SK-N-SH (cell line): Measurements from ENCODE around the gene TAGLN2. TPM values are rescaled to one million over a fixed set of nuclear protein-coding genes. Genes with fewer than 3 reads are reported as not detected.

Experiments
- CTCF ChIA-PET: fragments of 300-600, 350-600 bp; formaldehyde crosslinking; extraction: SDS; loops from one replicate; lab custom pipeline; 2021; lab: Yijun Ruan, JAX
- POLR2A ChIA-PET: fragments of 350-600 bp; sonication (Branson Sonifier 250); formaldehyde crosslinking; extraction: SDS; loops from one replicate; lab custom pipeline; 2020; ENCODE audit warnings: antibody characterized with exemption, inconsistent platforms; lab: Yijun Ruan, JAX
- DNase-seq: peaks from one replicate; pipeline ENCODE4 v3.0.0; 2012
- H2AFZ ChIP-seq: fragments of 200-600 bp; sonication (generic); 2 replicates; pipeline ENCODE4 v1.8.1; 2016; ENCODE audit warnings: antibody characterized with exemption, mild to moderate bottlenecking, low read depth
- H3F3A ChIP-seq: fragments of 200-600 bp; sonication (generic); replicated peaks from 2 replicates; pipeline ENCODE3; 2016; ENCODE audit warnings: antibody characterized with exemption, mild to moderate bottlenecking; ENCODE audit not compliant: insufficient read depth
- H3K27ac ChIP-seq, 2 experiments: fragments of 200-500 bp in 1 of 2; fragments of 200-600 bp in 1 of 2; sonication (Bioruptor generic) in 1 of 2; sonication (generic), shearing (Covaris generic) in 1 of 2; 2 replicates each; pipeline versions ENCODE4 v1.5.1 to v1.6.1; 2014 to 2016; ENCODE audit warnings: low read depth in 2 of 2, inconsistent platforms in 1 of 2, low read length in 1 of 2, mild to moderate bottlenecking in 1 of 2, mixed read lengths in 1 of 2
- H3K27me3 ChIP-seq: fragments of 200-600 bp; sonication (generic), shearing (Covaris generic); 2 replicates; pipeline ENCODE4 v1.6.1; 2016; ENCODE audit warnings: mixed run types; ENCODE audit not compliant: insufficient read depth
- H3K36me3 ChIP-seq, 2 experiments: fragments of 200-500 bp in 1 of 2; fragments of 200-600 bp in 1 of 2; sonication (Bioruptor generic) in 1 of 2; sonication (generic) in 1 of 2; replicated peaks in 1 of 2; 2 replicates each; pipeline versions ENCODE3 to v1.5.1; 2014 to 2016; ENCODE audit warnings: low read length in 1 of 2, mild to moderate bottlenecking in 1 of 2; ENCODE audit not compliant: insufficient read depth in 2 of 2, control insufficient read depth in 1 of 2
- H3K4me1 ChIP-seq, 2 experiments: fragments of 200-500 bp in 1 of 2; fragments of 200-600 bp in 1 of 2; sonication (Bioruptor generic) in 1 of 2; sonication (generic), shearing (Covaris generic) in 1 of 2; 2 replicates each; pipeline versions ENCODE4 v1.5.1 to v1.6.1; 2014 to 2016; ENCODE audit warnings: low read depth in 1 of 2, low read length in 1 of 2, mixed run types in 1 of 2; ENCODE audit not compliant: insufficient read depth in 2 of 2, control insufficient read depth in 1 of 2
- H3K4me2 ChIP-seq: fragments of 200-600 bp; sonication (generic), shearing (Covaris generic); 2 replicates; pipeline ENCODE4 v1.6.1; 2017; ENCODE audit warnings: mixed run types
- H3K4me3 ChIP-seq, 2 experiments: fragments of 200-500 bp in 1 of 2; fragments of 200-600 bp in 1 of 2; sonication (Bioruptor generic) in 1 of 2; sonication (generic), shearing (Covaris generic) in 1 of 2; 2 replicates each; pipeline versions ENCODE4 v1.5.1 to v1.8.1; 2014 to 2016; ENCODE audit warnings: low read depth in 2 of 2, inconsistent platforms in 1 of 2, low read length in 1 of 2, mild to moderate bottlenecking in 1 of 2, mixed read lengths in 1 of 2, moderate library complexity in 1 of 2
- H3K79me2 ChIP-seq: fragments of 200-600 bp; sonication (generic); 2 replicates; pipeline ENCODE4 v1.8.1; 2017; ENCODE audit warnings: mild to moderate bottlenecking; ENCODE audit not compliant: insufficient read depth
- H3K9ac ChIP-seq: fragments of 200-600 bp; sonication (generic); 2 replicates; pipeline ENCODE4 v1.6.1; 2017; ENCODE audit warnings: mixed run types
- H3K9me2 ChIP-seq: fragments of 200-600 bp; sonication (generic); 2 replicates; pipeline ENCODE4 v1.6.1; 2017; ENCODE audit warnings: mixed run types
- H3K9me3 ChIP-seq: fragments of 200-600 bp; sonication (generic); 2 replicates; pipeline ENCODE4 v1.6.1; 2017; ENCODE audit warnings: mixed run types, mild to moderate bottlenecking, moderate library complexity
- H4K20me1 ChIP-seq: fragments of 200-600 bp; sonication (generic); 2 replicates; pipeline ENCODE4 v1.6.1; 2017; ENCODE audit warnings: mild to moderate bottlenecking, mixed run types; ENCODE audit not compliant: insufficient read depth
- CHD2 ChIP-seq: fragments of 150-350 bp; IDR thresholded peaks from 2 replicates; pipeline ENCODE4 v1.6.1; 2018; ENCODE audit warnings: low read length; ENCODE audit not compliant: partially characterized antibody
- EP300 ChIP-seq, 2 experiments: IDR thresholded peaks; 2 replicates each; pipeline versions ENCODE4 v1.4.0 to v1.6.1; 2012; ENCODE audit warnings: borderline replicate concordance in 1 of 2, low read depth in 1 of 2, low read length in 1 of 2
- FOXJ3 ChIP-seq: sonication (generic); formaldehyde crosslinking; IDR thresholded peaks from 2 replicates; pipeline ENCODE4 v1.5.1; 2020; ENCODE audit warnings: mild to moderate bottlenecking, missing genetic modification reagents
- GATA2 ChIP-seq: sonication (generic); formaldehyde crosslinking; IDR thresholded peaks from 2 replicates; pipeline ENCODE4 v1.5.0; 2020; ENCODE audit warnings: mild to moderate bottlenecking, missing genetic modification reagents
- JUND ChIP-seq: IDR thresholded peaks from 2 replicates; pipeline ENCODE4 v1.4.0; 2012
- MXI1 ChIP-seq: IDR thresholded peaks from 2 replicates; pipeline ENCODE4 v1.6.1; 2012; ENCODE audit warnings: mild to moderate bottlenecking, low read depth, low read length, improper control_type of control experiment
- NRF1 ChIP-seq: IDR thresholded peaks from 2 replicates; pipeline ENCODE4 v1.6.1; 2012; ENCODE audit warnings: low read depth, mild to moderate bottlenecking, low read length
- RXRA ChIP-seq: IDR thresholded peaks from 2 replicates; pipeline ENCODE4 v1.4.0; 2012; ENCODE audit warnings: low read depth, mild to moderate bottlenecking, borderline replicate concordance
- SMC3 ChIP-seq: IDR thresholded peaks from 2 replicates; pipeline ENCODE4 v1.6.1; 2012; ENCODE audit warnings: low read depth, low read length, improper control_type of control experiment
- TAF1 ChIP-seq: IDR thresholded peaks from 2 replicates; pipeline ENCODE4 v1.6.1; 2012; ENCODE audit warnings: low read depth, mild to moderate bottlenecking, low read length, moderate library complexity, borderline replicate concordance
- TCF12 ChIP-seq: IDR thresholded peaks from 2 replicates; pipeline ENCODE4 v1.4.0; 2012
- TEAD4 ChIP-seq: IDR thresholded peaks from 2 replicates; pipeline ENCODE4 v1.4.0; 2012; ENCODE audit warnings: mild to moderate bottlenecking, borderline replicate concordance; ENCODE audit not compliant: insufficient read depth
- WGBS: methylation state at CpG from one replicate; pipeline ENCODE4 v1.1.6; 2017; ENCODE audit warnings: low lambda C conversion rate; 5-methylcytosine and 5-hydroxymethylcytosine counted together
- polyA plus RNA-seq, 3 experiments: library from polyadenylated mRNA; depleted of rRNA; stranded (reverse); fragments of >200 nt; gene quantifications; 2 replicates each; pipeline ENCODE4 v1.2.3, GENCODE V29; 2012
- TF ChIP-seq, protein P1 (sequence below): fragments of 150-350 bp; IDR thresholded peaks from 2 replicates; pipeline ENCODE4 v1.6.1; 2017; ENCODE audit warnings: antibody characterized with exemption, low read length, low read depth, borderline replicate concordance
- TF ChIP-seq, protein P2 (sequence below): fragments of 200-600 bp; sonication (generic); IDR thresholded peaks from 2 replicates; pipeline ENCODE4 v1.6.1; 2017; ENCODE audit warnings: antibody characterized with exemption, mild to moderate bottlenecking, moderate library complexity
- TF ChIP-seq, protein P3 (sequence below): IDR thresholded peaks from 2 replicates; pipeline ENCODE4 v1.4.0; 2012; ENCODE audit warnings: low read depth
- TF ChIP-seq, protein P4 (sequence below): fragments of 150-350 bp; IDR thresholded peaks from 2 replicates; pipeline ENCODE4 v1.6.1; 2016; ENCODE audit warnings: mild to moderate bottlenecking, low read depth, low read length

The TAGLN2 gene
- polyA plus RNA-seq, 1 of the 3 experiments (the other 2 are of a cell fraction): 646 TPM

DNA sequence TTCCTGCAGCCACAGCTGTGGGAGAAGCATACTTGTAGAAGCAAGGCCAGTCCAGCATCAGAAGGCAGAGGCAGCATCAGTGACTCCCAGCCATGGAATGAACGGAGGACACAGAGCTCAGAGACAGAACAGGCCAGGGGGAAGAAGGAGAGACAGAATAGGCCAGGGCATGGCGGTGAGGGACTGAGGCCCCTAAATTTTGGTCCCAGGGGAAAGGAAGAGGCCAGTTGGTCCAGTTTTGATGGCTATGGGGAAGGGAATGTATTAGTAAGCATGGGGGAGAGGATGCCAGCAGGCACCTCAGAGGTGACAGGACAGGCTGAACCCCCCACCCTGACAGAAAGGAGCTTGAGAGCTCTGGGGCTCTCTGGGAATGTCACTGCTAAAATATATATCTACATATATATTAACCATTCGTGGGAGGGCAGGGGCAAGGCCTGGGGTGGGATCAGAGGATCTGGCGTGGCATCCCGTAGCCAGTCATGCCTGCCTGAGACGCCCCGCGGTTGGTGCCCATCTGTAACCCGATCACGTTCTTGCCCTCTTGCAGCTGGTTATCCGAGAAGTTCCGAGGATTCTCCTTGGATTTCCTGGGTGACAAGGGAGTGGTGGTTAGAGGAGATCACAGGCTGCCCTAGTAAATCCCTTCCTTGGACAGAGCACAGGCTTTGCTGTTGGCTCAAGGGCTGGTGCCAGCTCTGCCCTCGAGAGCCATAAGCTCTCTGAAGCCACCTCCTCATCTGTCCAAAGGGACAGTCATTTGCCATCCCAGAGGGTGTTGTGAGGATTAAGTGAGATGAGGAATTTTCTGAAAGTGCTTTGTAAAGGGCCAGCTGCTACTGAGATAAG, 6.7 kb downstream of the TAGLN2 start:
- POLR2A ChIA-PET: no interaction called here
- Histone ChIP-seq H4K20me1 (peaks cover 58% of the 10 kb centered on the region), H3K79me2 (peaks cover 61% of the 10 kb centered on the region), H3K4me2 (no peak overlapping the region)
- 88% methylated on average over 13 of the region's 13 CpGs for WGBS
- TF ChIP-seq, protein P1, sequence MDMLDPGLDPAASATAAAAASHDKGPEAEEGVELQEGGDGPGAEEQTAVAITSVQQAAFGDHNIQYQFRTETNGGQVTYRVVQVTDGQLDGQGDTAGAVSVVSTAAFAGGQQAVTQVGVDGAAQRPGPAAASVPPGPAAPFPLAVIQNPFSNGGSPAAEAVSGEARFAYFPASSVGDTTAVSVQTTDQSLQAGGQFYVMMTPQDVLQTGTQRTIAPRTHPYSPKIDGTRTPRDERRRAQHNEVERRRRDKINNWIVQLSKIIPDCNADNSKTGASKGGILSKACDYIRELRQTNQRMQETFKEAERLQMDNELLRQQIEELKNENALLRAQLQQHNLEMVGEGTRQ: no peak
- TF ChIP-seq MXI1 (no peak), FOXJ3 (CRISPR knock-in tag) (no peak), CHD2 (no peak), TAF1 (no peak), TEAD4 (no peak)
- TF ChIP-seq, protein P2, sequence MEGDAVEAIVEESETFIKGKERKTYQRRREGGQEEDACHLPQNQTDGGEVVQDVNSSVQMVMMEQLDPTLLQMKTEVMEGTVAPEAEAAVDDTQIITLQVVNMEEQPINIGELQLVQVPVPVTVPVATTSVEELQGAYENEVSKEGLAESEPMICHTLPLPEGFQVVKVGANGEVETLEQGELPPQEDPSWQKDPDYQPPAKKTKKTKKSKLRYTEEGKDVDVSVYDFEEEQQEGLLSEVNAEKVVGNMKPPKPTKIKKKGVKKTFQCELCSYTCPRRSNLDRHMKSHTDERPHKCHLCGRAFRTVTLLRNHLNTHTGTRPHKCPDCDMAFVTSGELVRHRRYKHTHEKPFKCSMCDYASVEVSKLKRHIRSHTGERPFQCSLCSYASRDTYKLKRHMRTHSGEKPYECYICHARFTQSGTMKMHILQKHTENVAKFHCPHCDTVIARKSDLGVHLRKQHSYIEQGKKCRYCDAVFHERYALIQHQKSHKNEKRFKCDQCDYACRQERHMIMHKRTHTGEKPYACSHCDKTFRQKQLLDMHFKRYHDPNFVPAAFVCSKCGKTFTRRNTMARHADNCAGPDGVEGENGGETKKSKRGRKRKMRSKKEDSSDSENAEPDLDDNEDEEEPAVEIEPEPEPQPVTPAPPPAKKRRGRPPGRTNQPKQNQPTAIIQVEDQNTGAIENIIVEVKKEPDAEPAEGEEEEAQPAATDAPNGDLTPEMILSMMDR: no peak
- TF ChIP-seq, protein P3, sequence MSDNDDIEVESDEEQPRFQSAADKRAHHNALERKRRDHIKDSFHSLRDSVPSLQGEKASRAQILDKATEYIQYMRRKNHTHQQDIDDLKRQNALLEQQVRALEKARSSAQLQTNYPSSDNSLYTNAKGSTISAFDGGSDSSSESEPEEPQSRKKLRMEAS: no peak
- TF ChIP-seq, all 33 proteins: peak for 0
- Histone ChIP-seq H3F3A (peaks cover 59% of the 10 kb centered on the region), H3K9me2 (no peaks in the 10 kb centered on the region), H3K4me3 (no peak overlapping the region), H3K27me3 (no peaks in the 10 kb centered on the region), H3K9me3 (no peaks in the 10 kb centered on the region), H3K27ac (peak overlapping the region in 1 of 2 experiments; percentile 97; a peak in 2 of 4 replicates), H3K4me1 (peaks cover 35 to 62% of the 10 kb centered on the region in 2 experiments), H2AFZ (no peak overlapping the region), H3K9ac (no peak overlapping the region), H3K36me3 (peaks cover 25 to 35% of the 10 kb centered on the region in 2 experiments)
- DNase-seq: no peak
- CTCF ChIA-PET: interaction anchor here (1.5 to 3.2 kb wide), 2 partner anchors 87 to 121 kb away, joined by 4 to 24 read pairs; no protein-coding TSS in a partner anchor

DNA sequence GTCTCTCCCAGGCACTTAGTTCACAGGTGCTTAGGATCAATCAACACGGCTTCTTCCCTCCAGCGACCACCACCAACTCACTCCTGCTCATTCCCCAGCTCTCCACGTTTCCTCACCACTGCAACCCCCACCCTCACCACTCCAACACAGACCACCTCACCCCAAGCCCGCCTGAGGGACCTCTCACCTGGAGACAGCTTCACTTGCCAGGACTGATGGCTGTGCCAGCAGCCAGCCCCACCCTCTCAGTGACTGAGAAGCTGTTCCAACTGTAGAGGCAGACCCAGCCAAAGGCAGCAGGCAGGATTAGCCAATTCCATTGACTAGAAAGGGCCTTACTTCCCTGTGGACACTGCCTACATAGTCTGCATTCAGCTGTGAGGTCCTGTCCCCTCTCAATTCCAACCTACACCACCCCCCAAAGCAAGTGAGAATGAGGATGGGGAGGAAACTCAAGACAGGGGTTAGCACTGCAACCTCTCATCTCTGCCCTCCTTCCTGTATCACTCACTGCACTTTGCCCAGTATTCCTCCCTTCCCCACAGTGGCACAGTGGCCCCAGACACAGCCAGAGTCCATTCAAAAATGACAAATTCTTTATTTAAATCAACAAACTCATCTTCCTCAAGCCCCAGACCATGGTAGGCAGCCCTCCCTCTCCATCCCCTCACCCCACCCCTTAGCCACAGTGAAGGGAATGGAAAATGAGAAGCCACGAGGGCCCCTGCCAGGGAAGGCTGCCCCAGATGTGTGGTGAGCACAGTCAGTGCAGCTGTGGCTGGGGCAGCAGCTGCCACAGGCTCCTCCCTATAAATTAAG, 7.6 kb downstream of the TAGLN2 start:
- 86% methylated on average over 5 of the region's 5 CpGs for WGBS
- no peak for DNase-seq
- H3K9me2 ChIP-seq: no peaks in the 10 kb centered on the region
- POLR2A ChIA-PET: no interaction called here
- H3K27me3 ChIP-seq: no peaks in the 10 kb centered on the region
- no peaks in the 10 kb centered on the region for H3K9me3 ChIP-seq
- H4K20me1 ChIP-seq: peaks cover 50% of the 10 kb centered on the region
- H3K4me3 ChIP-seq: no peak overlapping the region
- peaks cover 26 to 63% of the 10 kb centered on the region in 2 experiments; a peak in 3 of 4 replicates for H3K4me1 ChIP-seq
- H3K4me2 ChIP-seq: 0 out of 2 replicates have a peak overlapping the region, but pooled peaks have one; percentile 24
- peak overlapping the region in 1 of 2 experiments; percentile 97; a peak in 2 of 4 replicates for H3K27ac ChIP-seq
- no peak overlapping the region for H3K9ac ChIP-seq
- CTCF ChIA-PET: interaction anchor here (0.6 to 3.6 kb wide), 4 partner anchors 26 to 127 kb away, joined by 3 to 24 read pairs (median 12); no protein-coding TSS in a partner anchor
- peaks cover 53% of the 10 kb centered on the region for H3K79me2 ChIP-seq
- H3K36me3 ChIP-seq: peaks cover 25 to 35% of the 10 kb centered on the region in 2 experiments
- no peak overlapping the region for H2AFZ ChIP-seq
- H3F3A ChIP-seq: peaks cover 63% of the 10 kb centered on the region
- TF ChIP-seq NRF1 (no peak), SMC3 (no peak), RXRA (no peak), GATA2 (CRISPR knock-in tag) (no peak), EP300 (IDR thresholded peaks at IDR 0.05; ENCODE audit: borderline replicate concordance in 1 of 2, low read depth in 1 of 2, low read length in 1 of 2) (no peak), JUND (no peak), TCF12 (no peak), MXI1 (no peak)
- TF ChIP-seq, protein P3: no peak
- TF ChIP-seq, protein P4, sequence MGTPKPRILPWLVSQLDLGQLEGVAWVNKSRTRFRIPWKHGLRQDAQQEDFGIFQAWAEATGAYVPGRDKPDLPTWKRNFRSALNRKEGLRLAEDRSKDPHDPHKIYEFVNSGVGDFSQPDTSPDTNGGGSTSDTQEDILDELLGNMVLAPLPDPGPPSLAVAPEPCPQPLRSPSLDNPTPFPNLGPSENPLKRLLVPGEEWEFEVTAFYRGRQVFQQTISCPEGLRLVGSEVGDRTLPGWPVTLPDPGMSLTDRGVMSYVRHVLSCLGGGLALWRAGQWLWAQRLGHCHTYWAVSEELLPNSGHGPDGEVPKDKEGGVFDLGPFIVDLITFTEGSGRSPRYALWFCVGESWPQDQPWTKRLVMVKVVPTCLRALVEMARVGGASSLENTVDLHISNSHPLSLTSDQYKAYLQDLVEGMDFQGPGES: no peak
